CD8-positive, alpha-beta memory T cell (primary cell): ENCODE results near the gene ANKS6. TPM values are rescaled to one million over a fixed set of nuclear protein-coding genes. Genes with fewer than 3 reads are reported as not detected.
A peak's percentile ranks its signal among the peaks of the same experiment; 100 is the strongest.

Experiments
- CTCF ChIA-PET: fragments of 350-600 bp; sonication (Branson Sonifier 250); formaldehyde crosslinking; loops from one replicate; lab custom pipeline; 2021; ENCODE audit warnings: antibody characterized with exemption; lab: Charles Lee
- POLR2A ChIA-PET: fragments of 350-600 bp; sonication (Branson Sonifier 250); formaldehyde crosslinking; loops from one replicate; lab custom pipeline; 2021; ENCODE audit warnings: antibody characterized with exemption; lab: Charles Lee
- DNase-seq, 5 donors: peaks; one replicate each; pipeline versions ENCODE4 v3.0.0 to v3.0.0-alpha.2; 2020 to 2022; ENCODE audit warnings: mixed read lengths in 1 of 5
- H3K27ac ChIP-seq: one replicate; pipeline ENCODE4 v1.7.0; 2013; ENCODE audit warnings: low read depth, mild to moderate bottlenecking, low read length, moderate library complexity
- H3K27me3 ChIP-seq: 2 replicates; pipeline ENCODE4 v1.7.0; 2013; ENCODE audit warnings: low read length, mild to moderate bottlenecking; ENCODE audit not compliant: insufficient read depth, poor library complexity, severe bottlenecking
- H3K36me3 ChIP-seq: 2 replicates; pipeline ENCODE4 v1.7.0; 2013; ENCODE audit warnings: mild to moderate bottlenecking, low read length, moderate library complexity; ENCODE audit not compliant: insufficient read depth
- H3K4me1 ChIP-seq: 2 replicates; pipeline ENCODE4 v1.7.0; 2013; ENCODE audit warnings: mild to moderate bottlenecking, low read length, moderate library complexity; ENCODE audit not compliant: insufficient read depth
- H3K4me3 ChIP-seq: 2 replicates; pipeline ENCODE4 v1.7.0; 2013; ENCODE audit warnings: mild to moderate bottlenecking, low read length
- H3K9me3 ChIP-seq: 2 replicates; pipeline ENCODE4 v1.7.0; 2013; ENCODE audit warnings: mild to moderate bottlenecking, low read length
- H3K27ac Mint-ChIP-seq, 8 donors: one replicate each; pipeline ENCODE4 v1.8.0; 2020 to 2021; ENCODE audit warnings: mixed read lengths in 8 of 8, mild to moderate bottlenecking in 6 of 8, inconsistent platforms in 3 of 8, moderate library complexity in 3 of 8
- H3K27me3 Mint-ChIP-seq, 2 donors: one replicate each; pipeline ENCODE4 v1.8.0; 2020 to 2021; ENCODE audit warnings: mixed read lengths in 2 of 2, mild to moderate bottlenecking in 1 of 2, moderate library complexity in 1 of 2
- H3K36me3 Mint-ChIP-seq, 3 donors: one replicate each; pipeline ENCODE4 v1.8.0; 2020 to 2021; ENCODE audit warnings: mixed read lengths in 3 of 3, inconsistent platforms in 1 of 3, mild to moderate bottlenecking in 1 of 3
- H3K4me1 Mint-ChIP-seq, 3 donors: one replicate each; pipeline ENCODE4 v1.8.0; 2020 to 2021; ENCODE audit warnings: mixed read lengths in 3 of 3, inconsistent platforms in 1 of 3, mild to moderate bottlenecking in 1 of 3
- H3K4me3 Mint-ChIP-seq, 7 donors: one replicate each; pipeline ENCODE4 v1.8.0; 2020 to 2021; ENCODE audit warnings: mixed read lengths in 7 of 7, mild to moderate bottlenecking in 6 of 7, moderate library complexity in 4 of 7, inconsistent platforms in 2 of 7
- H3K9me3 Mint-ChIP-seq, 5 donors: one replicate each; pipeline ENCODE4 v1.8.0; 2020 to 2022; ENCODE audit warnings: mixed read lengths in 5 of 5, mild to moderate bottlenecking in 3 of 5, moderate library complexity in 2 of 5, inconsistent platforms in 1 of 5
- polyA plus RNA-seq: library from polyadenylated mRNA; unstranded; fragments of 300-500 nt; fragmentation: Illumina TruSeq; gene quantifications from one replicate; pipeline ENCODE4 v1.2.3, GENCODE V29; 2021
- total RNA-seq, 2 experiments: library from RNA; stranded (reverse); gene quantifications; one replicate each; pipeline ENCODE4 v1.2.3, GENCODE V29; 2021

ANKS6 gene
- total and polyA plus RNA-seq, 3 experiments from 2014 or later: 9.0 to 17.5 (median 16.8) TPM

DNA sequence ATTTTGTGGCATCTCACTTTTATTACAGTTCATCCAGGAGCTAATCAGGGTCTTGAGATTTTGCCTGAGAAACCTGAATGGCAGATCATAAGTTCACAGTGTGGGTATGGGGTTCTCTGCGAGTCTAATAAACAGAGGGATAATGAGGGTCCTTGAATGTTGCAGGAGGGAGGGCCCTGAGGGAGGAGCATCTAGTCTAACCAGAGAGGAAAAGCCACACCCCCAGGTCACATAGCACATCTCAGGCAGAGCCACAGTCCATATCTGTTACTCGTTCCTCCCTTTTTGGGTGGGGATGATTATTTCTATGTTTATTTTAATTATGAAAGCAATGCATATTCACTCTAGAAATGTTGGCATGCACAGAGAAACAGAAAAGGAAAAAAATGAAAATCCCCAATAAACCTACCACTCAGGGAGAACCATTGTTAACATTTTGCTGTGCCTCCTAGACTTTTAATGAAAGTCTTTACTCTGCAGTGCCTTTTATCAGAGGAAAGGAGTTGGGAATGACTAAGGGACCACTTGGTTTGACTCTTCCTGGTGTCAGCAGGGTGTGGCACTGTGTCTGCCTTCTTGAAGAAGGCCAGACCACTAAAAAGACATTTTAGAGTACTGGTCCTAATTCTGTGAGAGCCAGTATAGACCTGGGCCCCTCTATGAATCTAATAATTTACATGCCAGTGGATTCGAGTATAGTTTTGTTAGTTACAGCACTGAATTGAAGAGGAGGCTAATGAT lies 13.9 kb upstream of the ANKS6 start:
- no peaks in the 10 kb centered on the region for H3K27me3 Mint-ChIP-seq
- H3K4me3 ChIP-seq: no peak overlapping the region
- CTCF ChIA-PET: no interaction called here
- peaks cover 22% of the 10 kb centered on the region for H3K4me1 ChIP-seq
- peaks cover 23 to 44% (median 44%) of the 10 kb centered on the region in 3 donors for H3K4me1 Mint-ChIP-seq
- H3K9me3 ChIP-seq: no peaks in the 10 kb centered on the region
- H3K9me3 Mint-ChIP-seq: no peaks in the 10 kb centered on the region
- H3K36me3 ChIP-seq: no peaks in the 10 kb centered on the region
- DNase-seq: no peak
- peak overlapping the region in 4 of 7 donors; percentile 6 to 90 (median 26) for H3K4me3 Mint-ChIP-seq
- POLR2A ChIA-PET: no interaction called here
- H3K36me3 Mint-ChIP-seq: peaks cover 0 to 8% (median 8%) of the 10 kb centered on the region in 3 donors
- H3K27ac Mint-ChIP-seq: peak overlapping the region in 1 of 8 donors; percentile 85
- H3K27ac ChIP-seq: no peak overlapping the region
- H3K27me3 ChIP-seq: no peaks in the 10 kb centered on the region

DNA sequence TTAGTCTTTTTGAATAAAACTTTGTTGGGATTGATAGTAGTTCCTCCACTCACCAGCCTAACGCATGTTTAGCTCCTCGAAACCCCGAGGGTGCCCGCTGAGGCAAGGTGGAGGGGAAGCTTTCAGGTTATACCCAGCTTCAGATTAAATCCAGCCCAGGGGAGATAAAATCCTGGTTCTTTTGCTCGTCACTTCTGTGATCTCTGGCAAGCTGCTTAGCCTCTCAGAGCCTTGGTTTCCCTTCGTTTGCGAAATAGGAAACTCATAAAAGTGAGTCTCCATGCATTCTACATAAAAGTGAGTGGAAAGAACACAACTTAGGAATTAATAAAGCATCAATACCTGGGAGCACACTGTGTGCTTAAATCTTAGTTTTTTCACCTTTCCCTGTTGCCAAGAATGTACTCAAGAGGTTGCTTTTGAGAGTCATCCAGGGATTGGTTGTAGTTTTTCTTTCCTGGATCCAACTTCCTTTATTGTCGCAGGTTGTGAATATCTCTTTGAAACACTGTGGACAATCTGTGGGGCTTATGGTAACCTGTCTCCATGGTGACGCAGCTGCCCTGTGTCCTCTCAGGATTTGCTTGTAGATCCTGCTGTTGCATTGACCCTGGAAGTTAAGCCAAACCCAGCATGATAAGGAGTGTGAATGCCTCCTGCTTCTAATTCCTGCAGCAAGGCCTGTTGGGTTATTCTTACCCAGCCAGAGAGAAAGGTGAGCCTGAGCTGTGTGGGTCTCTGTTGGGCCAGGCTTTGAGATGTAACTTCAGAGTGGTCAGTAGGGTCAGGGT lies 13.2 kb upstream of the ANKS6 start:
- no peak overlapping the region for H3K27ac ChIP-seq
- H3K4me3 Mint-ChIP-seq: peak overlapping the region; percentile 87 to 94 (median 88)
- no peak overlapping the region for H3K27ac Mint-ChIP-seq
- H3K36me3 ChIP-seq: no peaks in the 10 kb centered on the region
- H3K9me3 Mint-ChIP-seq: no peaks in the 10 kb centered on the region
- POLR2A ChIA-PET: no interaction called here
- no peak overlapping the region for H3K4me3 ChIP-seq
- H3K27me3 Mint-ChIP-seq: peaks cover 0 to 3% of the 10 kb centered on the region in 2 donors
- peaks cover 21 to 44% (median 44%) of the 10 kb centered on the region in 3 donors for H3K4me1 Mint-ChIP-seq
- no peak for DNase-seq
- peaks cover 0 to 8% (median 8%) of the 10 kb centered on the region in 3 donors for H3K36me3 Mint-ChIP-seq
- CTCF ChIA-PET: interaction anchor here (1.5 kb wide), 1 partner anchor 14 kb away, joined by 4 read pairs; no protein-coding TSS in a partner anchor
- no peaks in the 10 kb centered on the region for H3K9me3 ChIP-seq
- H3K27me3 ChIP-seq: no peaks in the 10 kb centered on the region
- peaks cover 22% of the 10 kb centered on the region for H3K4me1 ChIP-seq

DNA sequence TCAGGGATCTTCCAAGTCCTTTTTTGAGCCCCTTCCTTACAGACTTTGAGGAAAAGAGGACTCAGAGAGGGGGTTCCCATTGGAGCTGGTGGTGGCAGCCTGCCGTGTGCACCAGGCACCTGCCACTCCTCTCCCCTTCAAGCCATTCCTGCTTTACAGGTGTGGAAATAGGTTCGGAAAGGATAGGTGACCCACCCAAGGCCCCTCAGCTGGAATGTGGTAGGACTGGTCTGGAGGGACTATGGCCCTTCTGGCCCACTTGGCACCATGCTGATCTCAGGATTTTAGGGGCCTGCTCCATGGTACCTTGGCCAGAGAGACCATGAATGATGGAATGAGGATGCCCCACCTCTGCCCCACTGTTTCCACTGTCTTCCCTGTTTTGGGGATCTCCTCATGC lies 12.5 kb upstream of the ANKS6 start:
- Mint-ChIP-seq H3K27ac (no peak overlapping the region), H3K36me3 (peaks cover 0 to 5% (median 5%) of the 10 kb centered on the region in 3 donors), H3K4me1 (peaks cover 21 to 44% (median 44%) of the 10 kb centered on the region in 3 donors), H3K4me3 (peak overlapping the region; percentile 87 to 94 (median 88)), H3K9me3 (no peaks in the 10 kb centered on the region), H3K27me3 (peaks cover 0 to 3% of the 10 kb centered on the region in 2 donors)
- Histone ChIP-seq H3K4me3 (no peak overlapping the region), H3K36me3 (no peaks in the 10 kb centered on the region), H3K27me3 (no peaks in the 10 kb centered on the region), H3K9me3 (no peaks in the 10 kb centered on the region), H3K27ac (peak overlapping the region; percentile 49), H3K4me1 (peaks cover 22% of the 10 kb centered on the region)
- ChIA-PET POLR2A (no interaction called here), CTCF (interaction anchor here (1.1 to 1.5 kb wide), 2 partner anchors 14 to 39 kb away, joined by 3 to 4 read pairs; no protein-coding TSS in a partner anchor)
- DNase-seq: no peak

DNA sequence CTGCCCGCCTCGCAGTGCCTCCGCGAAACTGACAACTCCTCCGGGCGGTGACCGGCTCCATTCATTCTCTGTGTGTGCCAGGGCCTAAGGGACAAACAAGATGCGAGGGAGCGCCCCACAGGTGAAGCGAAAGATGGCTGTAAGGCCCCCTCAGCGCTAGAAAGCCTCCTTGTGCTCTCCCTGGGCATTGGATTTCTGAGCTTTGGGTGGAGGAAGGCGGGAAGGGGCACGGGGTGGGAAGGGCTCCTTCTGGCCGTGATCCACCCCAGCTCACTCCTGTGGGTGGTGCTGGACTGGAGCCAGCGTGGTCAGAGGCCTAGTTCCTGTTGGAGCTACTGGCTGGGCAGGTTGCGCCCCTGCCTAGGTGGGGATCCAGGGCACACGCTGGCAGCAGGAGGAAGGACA lies 12.1 kb upstream of the ANKS6 start:
- Histone ChIP-seq H3K4me3 (peak overlapping the region; percentile 62), H3K27me3 (no peaks in the 10 kb centered on the region), H3K4me1 (peaks cover 22% of the 10 kb centered on the region), H3K9me3 (no peaks in the 10 kb centered on the region), H3K36me3 (no peaks in the 10 kb centered on the region), H3K27ac (peak overlapping the region; percentile 49)
- H3K4me3 Mint-ChIP-seq: peak overlapping the region; percentile 87 to 94 (median 88)
- ChIA-PET CTCF (interaction anchor here (1.0 to 2.7 kb wide), 4 partner anchors 11 to 40 kb away, joined by 3 to 14 read pairs (median 4); partner anchors contain the start of gene ANKS6), POLR2A (interaction anchor here (1.8 kb wide), 1 partner anchor 11 kb away, joined by 8 read pairs; the partner anchor contains the start of gene ANKS6)
- H3K9me3 Mint-ChIP-seq: no peaks in the 10 kb centered on the region
- H3K27ac Mint-ChIP-seq: peak overlapping the region in 2 of 8 donors; percentile 69 to 85
- H3K36me3 Mint-ChIP-seq: peaks cover 0 to 4% (median 4%) of the 10 kb centered on the region in 3 donors
- peaks cover 2 to 4% of the 10 kb centered on the region in 2 donors for H3K27me3 Mint-ChIP-seq
- peaks cover 21 to 44% (median 44%) of the 10 kb centered on the region in 3 donors for H3K4me1 Mint-ChIP-seq
- DNase-seq: no peak

DNA sequence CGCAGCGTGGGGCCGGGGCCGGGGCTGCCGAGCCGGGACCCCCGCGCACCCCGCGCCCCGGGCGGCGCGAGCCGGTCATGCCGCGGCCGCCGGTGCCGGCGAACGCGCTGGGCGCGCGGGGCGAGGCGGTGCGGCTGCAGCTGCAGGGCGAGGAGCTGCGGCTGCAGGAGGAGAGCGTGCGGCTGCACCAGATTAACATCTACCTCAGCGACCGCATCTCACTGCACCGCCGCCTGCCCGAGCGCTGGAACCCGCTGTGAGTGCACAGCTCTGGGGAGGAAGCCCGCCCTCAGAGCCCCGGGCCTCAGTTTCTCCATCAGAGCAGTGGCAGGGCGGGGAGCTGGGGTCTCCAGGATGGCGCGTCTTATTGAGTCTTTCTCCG lies 11.4 kb upstream of the ANKS6 start:
- H3K4me1 Mint-ChIP-seq: peaks cover 21 to 44% (median 40%) of the 10 kb centered on the region in 3 donors
- H3K36me3 Mint-ChIP-seq: peaks cover 0 to under 1% (median under 1%) of the 10 kb centered on the region in 3 donors
- H3K4me1 ChIP-seq: peaks cover 22% of the 10 kb centered on the region
- peak overlapping the region in 3 of 8 donors; percentile 31 to 69 (median 35) for H3K27ac Mint-ChIP-seq
- ChIA-PET POLR2A (interaction anchor here (1.8 kb wide), 1 partner anchor 11 kb away, joined by 8 read pairs; the partner anchor contains the start of gene ANKS6), CTCF (interaction anchor here (1.0 to 2.7 kb wide), 4 partner anchors 10 to 40 kb away, joined by 3 to 14 read pairs (median 4); partner anchors contain the start of gene ANKS6)
- H3K36me3 ChIP-seq: no peaks in the 10 kb centered on the region
- H3K27ac ChIP-seq: peak overlapping the region; percentile 49
- H3K9me3 ChIP-seq: no peaks in the 10 kb centered on the region
- peaks cover 5 to 7% of the 10 kb centered on the region in 2 donors for H3K27me3 Mint-ChIP-seq
- H3K27me3 ChIP-seq: no peaks in the 10 kb centered on the region
- DNase-seq: peak in 1 of 5 donors; percentile 9
- H3K4me3 Mint-ChIP-seq: peak overlapping the region; percentile 87 to 94 (median 88)
- peak overlapping the region; percentile 62 for H3K4me3 ChIP-seq
- H3K9me3 Mint-ChIP-seq: no peaks in the 10 kb centered on the region

DNA sequence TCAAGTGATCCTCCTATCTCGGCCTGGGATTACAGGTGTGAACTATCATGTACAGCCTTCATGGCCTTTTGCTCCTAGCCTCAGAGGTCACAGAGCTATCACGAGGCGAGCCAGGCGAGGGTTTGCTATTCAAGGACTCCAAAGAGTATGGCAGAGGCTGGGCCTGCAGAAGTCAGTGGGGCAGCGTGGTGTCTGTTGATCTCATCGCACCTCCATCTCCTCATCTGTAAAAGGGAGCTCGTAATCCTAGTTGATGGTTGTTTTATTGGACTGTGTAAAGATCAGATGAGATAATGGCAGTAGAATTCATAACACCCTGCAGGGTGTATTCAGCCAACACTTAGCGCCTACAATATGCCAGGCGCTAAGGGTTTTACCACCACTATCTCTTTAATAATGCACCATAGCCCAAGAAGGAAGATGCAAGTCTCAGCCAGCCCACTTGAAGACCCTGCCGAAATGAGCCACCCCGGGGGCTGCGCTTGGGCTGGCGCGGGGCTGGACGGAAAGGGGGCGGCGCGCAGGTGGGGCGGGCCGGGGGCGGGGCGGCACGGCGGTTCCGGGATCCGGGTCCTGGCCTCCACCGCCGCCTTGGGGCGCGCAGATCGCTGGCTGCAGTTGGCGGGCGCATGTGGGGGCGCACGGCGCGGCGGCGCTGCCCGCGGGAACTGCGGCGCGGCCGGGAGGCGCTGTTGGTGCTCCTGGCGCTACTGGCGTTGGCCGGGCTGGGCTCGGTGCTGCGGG lies 10.9 kb upstream of the ANKS6 start, which contains the start of gene GALNT12:
Gene GALNT12 (plus strand): TSS at position 601 of the 744 bp plus-strand sequence. CDS start 29 bp downstream, at position 630.
- H3K27me3 Mint-ChIP-seq: peaks cover 7 to 9% of the 10 kb centered on the region in 2 donors
- Histone ChIP-seq H3K27ac (peak within 1 kb of the TSS; percentile 49), H3K36me3 (no peaks in the 10 kb centered on the region), H3K9me3 (no peaks in the 10 kb centered on the region), H3K4me1 (peaks cover 22% of the 10 kb centered on the region), H3K27me3 (no peaks in the 10 kb centered on the region), H3K4me3 (peak within 1 kb of the TSS; percentile 62)
- H3K36me3 Mint-ChIP-seq: no peaks in the 10 kb centered on the region
- peak; percentile 42 to 70 (median 55) for DNase-seq
- ChIA-PET POLR2A (interaction anchor here (1.8 kb wide), 1 partner anchor 10 kb away, joined by 8 read pairs; the partner anchor contains the start of gene ANKS6), CTCF (interaction anchor here (1.0 to 2.7 kb wide), 7 partner anchors 9 to 191 kb away, joined by 3 to 14 read pairs (median 4); partner anchors contain the start of gene ANKS6)
- H3K4me3 Mint-ChIP-seq: peak within 1 kb of the TSS; percentile 87 to 94 (median 90)
- peak within 1 kb of the TSS in 6 of 8 donors; percentile 2 to 85 (median 38) for H3K27ac Mint-ChIP-seq
- no peaks in the 10 kb centered on the region for H3K9me3 Mint-ChIP-seq
- peaks cover 21 to 44% (median 39%) of the 10 kb centered on the region in 3 donors for H3K4me1 Mint-ChIP-seq
